ENCODE data around the gene IQCH. TPM values are rescaled to one million over a fixed set of nuclear protein-coding genes. Genes with fewer than 3 reads are reported as not detected.
"Not testable (repeated sequence)": the region's sequence is repeated elsewhere in the genome, so short reads cannot be mapped to it uniquely, and the experiment has no call there.

The IQCH gene
- total RNA-seq, 1 donor from 2014 or later = 4.5 TPM

DNA sequence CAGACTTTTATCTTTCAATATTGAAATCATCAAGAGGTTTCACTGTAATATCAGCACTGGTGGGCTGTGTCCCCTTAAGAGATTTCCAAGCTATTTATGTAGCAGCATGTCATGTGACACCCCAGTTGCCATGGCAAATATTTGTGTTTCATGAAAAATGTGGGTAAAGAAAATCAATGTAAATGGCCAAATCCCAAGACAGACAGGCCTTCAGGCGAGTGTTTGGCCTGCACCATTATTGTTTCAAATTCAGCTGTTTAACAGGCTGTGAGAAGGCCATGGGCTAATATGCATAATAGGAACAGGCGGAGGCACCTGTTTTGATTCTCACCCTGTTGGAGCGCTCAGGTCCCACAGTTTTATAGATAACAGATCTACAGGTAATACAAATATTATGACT lies 104.2 kb downstream of the IQCH start:
- Mint-ChIP-seq H3K27ac (ENCODE audit: unreplicated experiment) (peak overlapping the region; percentile 90), H3K36me3 (ENCODE audit: unreplicated experiment) (no peaks in the 10 kb centered on the region), H3K9me3 (ENCODE audit: unreplicated experiment) (peaks cover 2% of the 10 kb centered on the region), H3K4me3 (ENCODE audit: unreplicated experiment) (peak overlapping the region; percentile 70), H3K27me3 (ENCODE audit: unreplicated experiment) (no peaks in the 10 kb centered on the region), H3K4me1 (ENCODE audit: low read depth, unreplicated experiment) (peaks cover 39% of the 10 kb centered on the region)
- TF ChIP-seq, protein P1, sequence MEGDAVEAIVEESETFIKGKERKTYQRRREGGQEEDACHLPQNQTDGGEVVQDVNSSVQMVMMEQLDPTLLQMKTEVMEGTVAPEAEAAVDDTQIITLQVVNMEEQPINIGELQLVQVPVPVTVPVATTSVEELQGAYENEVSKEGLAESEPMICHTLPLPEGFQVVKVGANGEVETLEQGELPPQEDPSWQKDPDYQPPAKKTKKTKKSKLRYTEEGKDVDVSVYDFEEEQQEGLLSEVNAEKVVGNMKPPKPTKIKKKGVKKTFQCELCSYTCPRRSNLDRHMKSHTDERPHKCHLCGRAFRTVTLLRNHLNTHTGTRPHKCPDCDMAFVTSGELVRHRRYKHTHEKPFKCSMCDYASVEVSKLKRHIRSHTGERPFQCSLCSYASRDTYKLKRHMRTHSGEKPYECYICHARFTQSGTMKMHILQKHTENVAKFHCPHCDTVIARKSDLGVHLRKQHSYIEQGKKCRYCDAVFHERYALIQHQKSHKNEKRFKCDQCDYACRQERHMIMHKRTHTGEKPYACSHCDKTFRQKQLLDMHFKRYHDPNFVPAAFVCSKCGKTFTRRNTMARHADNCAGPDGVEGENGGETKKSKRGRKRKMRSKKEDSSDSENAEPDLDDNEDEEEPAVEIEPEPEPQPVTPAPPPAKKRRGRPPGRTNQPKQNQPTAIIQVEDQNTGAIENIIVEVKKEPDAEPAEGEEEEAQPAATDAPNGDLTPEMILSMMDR (IDR thresholded peaks at IDR 0.05; ENCODE audit: partially characterized antibody, unreplicated experiment) = no peak
- DNase-seq = peak; percentile 52

DNA sequence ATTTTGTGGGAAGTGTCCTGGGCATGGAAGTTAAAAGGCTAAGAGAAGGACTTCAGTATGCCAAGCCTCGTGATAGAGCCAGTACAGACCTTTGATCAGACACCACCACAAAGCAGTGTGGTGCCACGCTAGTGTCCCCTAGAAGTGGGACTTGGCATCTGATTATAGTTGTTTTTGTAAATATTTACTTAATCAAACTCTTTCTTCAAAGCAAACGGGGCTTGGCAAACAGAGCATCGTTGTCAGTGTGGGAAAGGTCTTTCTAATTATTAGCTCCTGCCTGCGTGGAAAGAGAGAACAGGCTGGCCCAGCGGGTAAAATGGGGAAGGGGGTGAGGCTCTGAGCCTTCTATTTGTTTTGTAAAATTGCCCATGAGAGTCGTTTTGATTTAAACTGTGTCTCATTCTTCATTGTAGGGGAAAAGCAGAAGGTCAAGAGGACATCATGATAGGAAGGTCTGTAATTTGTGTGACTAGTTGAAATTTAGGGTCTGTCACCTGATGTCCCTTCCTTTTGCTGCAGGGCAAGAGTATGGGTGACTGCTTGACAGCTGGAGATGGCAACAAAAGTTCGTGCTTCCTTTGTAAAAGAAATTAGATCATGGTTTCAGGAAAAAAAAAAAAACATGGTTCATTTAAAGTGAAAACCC lies 105.0 kb downstream of the IQCH start:
- Mint-ChIP-seq H3K9me3 (ENCODE audit: unreplicated experiment) (peaks cover 2% of the 10 kb centered on the region), H3K27me3 (ENCODE audit: unreplicated experiment) (no peaks in the 10 kb centered on the region), H3K4me3 (ENCODE audit: unreplicated experiment) (peak overlapping the region; percentile 70), H3K36me3 (ENCODE audit: unreplicated experiment) (no peaks in the 10 kb centered on the region), H3K27ac (ENCODE audit: unreplicated experiment) (peak overlapping the region; percentile 90), H3K4me1 (ENCODE audit: low read depth, unreplicated experiment) (peaks cover 39% of the 10 kb centered on the region)
- TF ChIP-seq, protein P1 (IDR thresholded peaks at IDR 0.05; ENCODE audit: partially characterized antibody, unreplicated experiment) = no peak
- no peak for DNase-seq

DNA sequence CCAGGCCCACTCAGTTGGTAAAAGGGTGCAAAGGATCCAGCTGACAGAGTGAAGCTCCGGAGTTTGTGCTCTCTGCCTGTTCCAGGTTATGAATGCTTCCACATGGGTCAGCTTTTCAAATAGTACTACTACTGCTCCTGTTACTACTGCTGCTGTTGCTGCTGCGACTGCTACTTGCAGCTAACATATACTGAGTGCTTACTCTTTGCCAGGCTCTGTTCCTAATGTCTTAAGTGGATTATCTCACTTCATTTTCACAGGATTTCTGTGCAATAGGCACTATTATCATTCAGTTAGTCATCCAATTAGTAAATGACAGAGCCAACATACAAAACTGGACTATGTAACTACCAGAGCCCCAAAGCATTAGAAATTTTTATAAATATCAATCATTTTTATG lies 106.5 kb downstream of the IQCH start:
- no peak overlapping the region for H3K27ac Mint-ChIP-seq (ENCODE audit: unreplicated experiment)

DNA sequence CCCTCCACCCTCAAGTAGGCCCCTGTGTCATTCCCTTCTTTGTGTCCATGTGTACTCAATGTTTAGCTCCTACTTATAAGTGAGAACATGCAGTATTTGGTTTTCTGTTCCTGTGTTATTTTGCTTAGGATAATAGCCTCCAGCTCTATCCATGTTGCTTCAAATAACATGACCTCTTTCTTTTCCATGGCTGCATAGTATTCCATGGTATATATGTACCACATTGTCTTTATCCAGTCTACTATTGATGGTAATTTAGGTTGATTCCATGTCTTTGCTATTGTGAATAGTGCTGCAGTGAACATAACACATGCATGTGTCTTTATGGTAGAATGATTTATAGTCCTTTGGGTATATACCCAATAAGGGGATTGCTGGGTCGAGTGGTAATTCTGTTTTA lies 109.1 kb downstream of the IQCH start:
- not testable (repeated sequence) for H3K36me3 Mint-ChIP-seq (ENCODE audit: unreplicated experiment); H3K27ac Mint-ChIP-seq (ENCODE audit: unreplicated experiment); H3K4me3 Mint-ChIP-seq (ENCODE audit: unreplicated experiment); H3K27me3 Mint-ChIP-seq (ENCODE audit: unreplicated experiment); H3K9me3 Mint-ChIP-seq (ENCODE audit: unreplicated experiment); DNase-seq
- H3K4me1 Mint-ChIP-seq (ENCODE audit: low read depth, unreplicated experiment) = peaks cover 27% of the 10 kb centered on the region

More for the DNA sequence above, 106.5 kb downstream of the IQCH start:
- DNase-seq = no peak
- Mint-ChIP-seq H3K4me1 (ENCODE audit: low read depth, unreplicated experiment) (peaks cover 39% of the 10 kb centered on the region), H3K27me3 (ENCODE audit: unreplicated experiment) (no peaks in the 10 kb centered on the region), H3K9me3 (ENCODE audit: unreplicated experiment) (peaks cover 2% of the 10 kb centered on the region), H3K36me3 (ENCODE audit: unreplicated experiment) (no peaks in the 10 kb centered on the region), H3K4me3 (ENCODE audit: unreplicated experiment) (no peak overlapping the region)
- TF ChIP-seq, protein P1 (IDR thresholded peaks at IDR 0.05; ENCODE audit: partially characterized antibody, unreplicated experiment) = no peak

DNA sequence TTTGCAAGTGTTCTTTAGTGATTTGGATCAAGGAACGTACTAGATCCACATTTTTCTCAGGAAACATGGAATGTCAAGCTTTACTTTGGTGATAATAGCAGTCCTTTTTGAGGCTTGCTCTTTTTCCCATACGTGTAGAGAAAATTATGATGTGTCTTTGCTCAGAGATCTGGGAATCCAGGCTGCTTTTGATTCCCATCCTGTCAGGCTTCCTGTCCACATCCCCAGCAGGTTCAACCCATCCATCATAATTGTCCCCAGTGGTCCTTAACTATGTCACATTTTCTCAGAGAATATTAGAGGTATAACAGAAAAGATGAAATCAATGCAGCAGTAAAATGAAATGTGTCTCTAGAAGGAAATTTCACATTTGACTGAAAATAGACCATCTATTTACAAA lies 111.4 kb downstream of the IQCH start:
- DNase-seq = no peak
- Mint-ChIP-seq H3K4me1 (ENCODE audit: low read depth, unreplicated experiment) (peaks cover 9% of the 10 kb centered on the region), H3K4me3 (ENCODE audit: unreplicated experiment) (no peak overlapping the region), H3K27me3 (ENCODE audit: unreplicated experiment) (no peaks in the 10 kb centered on the region), H3K36me3 (ENCODE audit: unreplicated experiment) (no peaks in the 10 kb centered on the region), H3K27ac (ENCODE audit: unreplicated experiment) (no peak overlapping the region), H3K9me3 (ENCODE audit: unreplicated experiment) (no peaks in the 10 kb centered on the region)
- TF ChIP-seq, protein P1 (IDR thresholded peaks at IDR 0.05; ENCODE audit: partially characterized antibody, unreplicated experiment) = no peak
